Midbrain (tissue), 1 donor: ENCODE data around the gene DPP9.
"Not testable (repeated sequence)": the region's sequence is repeated elsewhere in the genome, so short reads cannot be mapped to it uniquely, and the experiment has no call there.

ENCODE experiments used
- DNase-seq: peaks from one replicate; lab custom pipeline; 2025; lab: John Stamatoyannopoulos, UW

DPP9 gene

DNA sequence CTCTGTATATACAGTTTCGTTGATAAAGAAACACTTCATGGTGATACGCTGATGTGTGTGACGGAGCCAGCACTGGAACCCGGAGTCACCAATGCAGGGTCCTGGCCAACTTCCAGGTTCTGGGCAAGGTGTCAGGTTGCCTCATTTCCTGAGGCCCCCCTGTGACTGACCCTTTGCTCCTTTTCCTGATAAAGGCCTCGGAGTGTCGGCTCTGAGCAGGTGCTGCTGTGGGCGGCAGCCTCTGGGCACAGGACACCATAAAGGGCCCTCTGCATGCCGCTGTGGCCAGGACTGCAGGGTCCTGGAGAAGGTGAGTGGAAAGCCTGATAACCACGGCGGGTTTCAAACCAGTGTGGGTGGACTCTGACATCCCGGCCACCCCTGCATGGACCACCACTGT is 36.2 kb downstream of the DPP9 start:
- no peak for DNase-seq

- no peak for DNase-seq
These were observed 36.9 kb downstream of the DPP9 start for GRCh38 chr19:4686700-4687099.

GRCh38 chr19:4684312-4685095 is 39.1 kb downstream of the DPP9 start:
- DNase-seq, result no peak

DNA sequence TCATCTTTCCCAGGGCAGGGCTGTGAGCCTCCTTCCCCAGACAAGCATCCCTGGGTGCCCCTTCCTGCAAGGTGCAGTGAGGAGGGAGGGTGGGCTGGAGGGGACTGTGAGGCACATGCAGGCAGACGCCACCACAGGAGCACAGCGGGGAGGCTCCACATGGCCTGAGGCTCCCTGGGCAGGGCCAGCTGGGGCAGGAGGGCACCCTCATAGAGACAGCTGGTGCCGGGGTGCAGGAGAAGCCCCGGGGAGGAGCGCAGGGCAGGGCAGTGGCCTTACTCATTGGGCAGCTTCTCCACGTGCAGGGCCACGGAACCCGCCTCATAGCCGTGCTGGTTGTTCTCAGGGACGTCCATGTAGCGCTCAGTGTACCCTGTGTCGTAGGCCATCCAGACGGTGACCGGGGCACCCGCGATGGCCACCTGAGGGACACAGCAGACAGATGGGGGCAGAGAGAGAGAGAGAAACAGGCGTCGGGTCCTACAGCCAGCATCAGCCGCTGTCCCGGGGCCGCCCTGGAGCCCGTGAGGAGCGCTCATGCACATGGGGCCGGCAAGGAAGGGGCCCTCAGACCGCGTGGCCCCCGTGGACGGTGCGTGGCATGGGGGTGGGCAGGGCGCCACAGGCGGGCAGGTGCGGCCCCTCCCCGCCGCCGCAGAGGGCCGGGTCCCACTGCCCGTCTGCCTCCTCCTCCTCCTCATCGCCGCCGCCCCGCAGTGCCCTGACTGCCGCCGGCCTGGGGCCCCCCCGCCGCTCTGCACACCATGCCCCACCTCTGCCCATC is 41.0 kb downstream of the DPP9 start:
- no peak for DNase-seq

DNA sequence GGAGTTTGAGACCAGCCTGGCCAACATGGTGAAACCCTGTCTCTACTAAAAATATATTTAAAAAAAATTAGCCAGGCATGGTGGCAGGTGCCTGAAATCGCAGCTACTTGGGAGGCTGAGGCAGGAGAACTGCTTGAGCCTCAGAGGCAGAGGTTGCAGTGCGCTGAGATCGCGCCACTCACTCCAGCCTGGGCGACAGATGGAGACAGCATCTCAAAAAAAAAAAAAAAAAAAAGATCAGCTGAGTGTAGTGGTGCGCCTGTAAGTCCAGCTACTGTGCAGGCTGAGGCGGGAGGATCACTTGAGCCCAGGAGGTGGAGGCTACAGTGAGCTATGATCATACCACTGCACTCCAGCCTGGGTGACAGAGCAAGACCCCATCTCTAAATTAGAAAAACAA is 43.6 kb downstream of the DPP9 start:
- not testable (repeated sequence) for DNase-seq

GRCh38 chr19:4678881-4679790 is 44.5 kb downstream of the DPP9 start:
- no peak for DNase-seq

DNA sequence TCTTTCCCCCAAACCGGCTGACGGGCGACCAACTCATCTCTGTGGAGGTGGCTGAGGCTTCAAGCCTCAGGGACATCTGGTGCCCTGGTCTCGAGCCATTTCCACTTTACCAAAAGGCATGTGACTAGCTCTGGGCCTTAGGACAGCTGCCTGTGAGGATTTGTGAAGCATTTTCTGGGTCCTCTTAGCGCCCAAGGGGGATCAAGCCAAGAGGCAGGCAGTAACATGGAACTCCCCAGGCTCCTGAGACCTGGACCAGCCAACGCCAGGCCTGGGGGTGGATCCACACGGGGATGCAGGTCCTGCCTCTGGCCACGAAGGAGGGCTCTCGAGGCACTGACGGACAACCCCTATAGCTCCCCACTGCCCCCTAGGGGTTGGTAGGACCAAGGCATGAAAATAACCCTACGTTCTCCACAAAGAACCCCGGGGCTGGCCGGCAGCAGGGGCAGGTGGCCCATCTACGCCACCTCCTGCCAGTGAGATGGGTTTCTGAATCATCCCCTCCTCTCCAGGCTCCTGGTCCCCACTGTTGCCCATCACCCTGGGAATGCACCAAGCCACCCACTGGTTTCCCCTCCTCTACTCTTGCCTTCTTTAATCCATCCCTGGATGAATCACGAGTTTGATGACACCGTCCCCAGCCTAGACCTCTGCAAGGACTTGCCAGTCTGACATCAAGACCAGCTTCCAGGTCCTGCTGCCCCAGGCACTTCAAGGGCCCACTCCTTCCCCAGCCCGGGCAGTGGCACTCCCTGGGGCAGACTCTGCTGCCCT is 46.5 kb downstream of the DPP9 start:
- no peak for DNase-seq

DNA sequence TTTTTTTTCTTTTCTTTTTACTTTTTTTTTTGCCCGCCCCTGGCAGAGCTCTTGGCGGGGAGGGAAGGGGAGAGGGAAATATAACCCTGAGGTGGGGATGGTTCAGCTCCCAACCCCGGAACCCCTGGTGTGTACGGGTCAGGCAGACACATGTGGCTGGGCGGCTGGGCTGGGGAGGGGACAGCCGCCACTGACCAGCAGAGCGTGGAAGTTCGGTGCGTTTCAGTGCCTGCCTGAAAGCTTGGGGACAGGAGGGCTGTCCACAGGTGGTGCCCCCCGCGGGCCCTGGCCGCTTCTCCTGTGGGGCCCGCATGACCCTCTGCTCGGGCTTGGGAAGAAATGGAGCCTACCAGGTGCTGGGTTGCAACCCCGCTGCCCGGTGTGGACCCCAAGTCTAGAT is 48.3 kb downstream of the DPP9 start:
- DNase-seq, result no peak

GRCh38 chr19:4673726-4674125 is 49.9 kb downstream of the DPP9 start:
- DNase-seq, result no peak

DNA sequence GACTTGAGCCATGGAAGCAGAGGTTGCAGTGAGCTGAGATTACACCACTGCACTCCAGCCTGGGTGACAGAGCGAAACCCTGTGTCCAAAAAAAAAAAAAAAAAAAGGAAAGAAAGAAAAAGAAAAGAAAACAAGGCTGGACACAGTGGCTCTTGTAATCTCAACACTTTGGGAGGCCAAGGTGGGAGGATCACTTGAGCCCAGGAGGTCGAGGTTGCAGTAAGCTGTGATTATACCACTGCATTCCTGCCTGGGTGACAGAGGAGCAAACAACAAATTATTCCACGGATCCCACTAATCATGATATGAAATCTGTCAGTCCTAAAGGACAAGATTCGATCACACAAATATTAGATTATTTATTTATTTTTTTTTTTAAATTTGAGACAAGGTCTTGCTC is 50.4 kb downstream of the DPP9 start:
- no peak for DNase-seq

GRCh38 chr19:4671185-4671851 is 52.3 kb downstream of the DPP9 start:
- no peak for DNase-seq

DNA sequence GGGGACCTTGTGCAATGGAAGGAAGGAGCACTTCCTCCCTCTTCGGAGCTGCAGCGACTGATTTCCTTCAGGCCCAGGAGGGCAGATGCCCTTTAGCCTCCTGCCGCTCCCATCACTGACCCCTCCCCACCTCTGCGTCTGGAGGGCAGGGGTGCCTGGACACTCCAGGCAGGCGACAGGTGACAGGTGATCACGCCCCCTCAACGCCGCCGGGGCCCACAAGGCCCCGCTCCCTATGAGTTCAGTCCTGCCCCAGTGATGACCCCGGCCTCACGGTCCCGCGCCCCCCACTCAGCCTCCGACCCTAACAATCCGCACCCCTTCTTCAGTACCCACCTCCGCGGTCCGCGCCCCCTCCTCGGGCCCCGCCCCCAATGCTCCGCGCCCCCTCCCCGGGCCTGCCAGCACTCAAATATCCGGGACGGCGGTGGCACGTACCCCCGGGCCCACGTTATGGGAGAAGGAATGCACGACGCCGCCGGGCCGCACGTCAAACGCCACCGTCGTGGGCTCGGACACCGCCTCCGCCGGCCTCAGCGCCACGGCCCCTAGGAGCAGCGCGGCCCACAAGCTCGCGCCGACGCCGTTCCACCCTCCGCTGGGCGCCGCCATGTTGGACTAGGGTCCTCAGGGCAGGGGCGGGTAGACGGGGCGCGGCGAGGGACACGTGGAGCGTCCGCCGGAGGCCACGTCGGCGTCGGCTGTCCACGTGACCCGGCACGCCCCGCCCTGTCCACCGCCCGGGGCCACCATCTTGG is 53.7 kb downstream of the DPP9 start, which contains the start of gene MYDGF:
Gene MYDGF (minus strand): TSS at position 620 of the 758 bp plus-strand sequence. CDS start 8 bp downstream, at position 612.
- DNase-seq, result peak; percentile 92

GRCh38 chr19:4664642-4665041 is 59.0 kb downstream of the DPP9 start:
- DNase-seq, result no peak

- DNase-seq, result no peak
These were observed 60.8 kb downstream of the DPP9 start for GRCh38 chr19:4662812-4663211.

DNA sequence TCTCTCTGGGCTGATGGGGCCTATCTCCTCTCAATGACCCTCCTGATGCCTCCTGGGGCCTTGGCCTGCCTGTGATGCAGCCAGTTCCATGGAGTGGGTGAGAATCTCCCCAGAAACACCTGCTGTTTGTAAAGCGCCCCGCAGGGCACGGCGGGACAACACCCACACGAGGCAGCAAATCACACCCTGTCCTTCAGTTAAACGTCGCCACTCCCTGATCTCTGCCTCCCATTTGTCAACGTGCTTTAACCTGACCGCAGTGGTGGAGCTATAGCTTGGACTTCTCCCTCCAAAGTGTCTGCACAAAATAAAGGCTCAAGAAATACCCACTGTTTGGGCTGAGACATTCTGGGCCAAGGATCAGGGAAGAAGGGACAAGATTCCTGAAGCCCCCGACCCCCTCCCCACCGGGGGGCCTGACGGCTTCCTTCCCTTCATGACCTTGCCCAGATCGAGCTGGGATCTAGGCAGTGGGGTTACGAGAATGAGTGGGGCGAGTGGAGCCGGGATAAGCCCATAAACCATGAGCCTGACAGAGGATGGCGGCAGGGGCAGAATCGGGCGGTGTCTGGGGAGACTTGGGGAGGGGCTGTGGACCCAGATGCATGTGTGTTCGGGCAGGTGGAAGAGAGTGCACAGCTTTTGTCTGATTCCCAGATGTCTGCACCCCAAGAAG is 61.5 kb downstream of the DPP9 start:
- no peak for DNase-seq

DNA sequence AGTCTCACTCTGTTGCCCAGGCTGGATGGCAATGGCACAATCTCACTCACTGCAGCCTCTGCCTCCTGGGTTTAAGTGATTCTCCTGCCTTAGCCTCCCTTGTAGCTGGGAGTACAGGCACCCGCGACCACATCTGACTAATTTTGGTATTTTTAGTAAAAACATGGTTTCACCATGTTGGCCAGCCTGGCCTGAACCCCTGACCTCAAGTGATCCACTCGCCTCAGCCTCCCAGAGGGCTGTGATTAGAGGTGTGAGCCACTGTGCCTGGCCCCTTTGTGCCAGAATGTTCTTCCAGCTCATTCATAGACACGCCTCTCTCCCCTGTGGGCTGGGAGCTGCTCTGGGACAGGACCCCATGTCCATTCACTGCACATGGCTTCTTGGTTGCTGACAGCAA is 62.6 kb downstream of the DPP9 start:
- DNase-seq, result no peak

- DNase-seq, result no peak
These were observed 63.4 kb downstream of the DPP9 start for GRCh38 chr19:4660181-4660791.

GRCh38 chr19:4657835-4658234 is 65.8 kb downstream of the DPP9 start:
- no peak for DNase-seq

GRCh38 chr19:4657262-4657661 is 66.4 kb downstream of the DPP9 start:
- DNase-seq, result no peak
